ENCODE results near the gene FARS2.

The FARS2 gene

DNA sequence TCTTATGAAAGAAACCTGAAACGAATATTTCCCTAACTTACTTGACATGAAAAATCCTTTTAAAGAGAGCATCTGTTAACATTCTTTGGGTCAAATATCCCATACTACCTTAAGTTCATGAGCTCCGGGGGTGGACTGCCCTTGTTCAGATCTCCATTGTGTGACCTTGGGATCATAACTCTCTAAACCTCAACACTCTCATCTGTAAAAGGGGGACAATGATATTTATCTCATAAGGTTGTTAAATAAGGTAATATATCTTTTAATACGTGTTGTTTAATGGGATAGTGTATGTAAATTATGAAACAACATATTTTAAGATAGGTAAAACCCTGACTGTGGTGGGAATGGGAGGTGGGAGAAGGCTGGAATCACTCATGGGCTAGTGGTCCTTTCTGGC lies 326.3 kb downstream of the FARS2 start:
- DNase-seq (ENCODE audit: low read depth) = no peak

DNA sequence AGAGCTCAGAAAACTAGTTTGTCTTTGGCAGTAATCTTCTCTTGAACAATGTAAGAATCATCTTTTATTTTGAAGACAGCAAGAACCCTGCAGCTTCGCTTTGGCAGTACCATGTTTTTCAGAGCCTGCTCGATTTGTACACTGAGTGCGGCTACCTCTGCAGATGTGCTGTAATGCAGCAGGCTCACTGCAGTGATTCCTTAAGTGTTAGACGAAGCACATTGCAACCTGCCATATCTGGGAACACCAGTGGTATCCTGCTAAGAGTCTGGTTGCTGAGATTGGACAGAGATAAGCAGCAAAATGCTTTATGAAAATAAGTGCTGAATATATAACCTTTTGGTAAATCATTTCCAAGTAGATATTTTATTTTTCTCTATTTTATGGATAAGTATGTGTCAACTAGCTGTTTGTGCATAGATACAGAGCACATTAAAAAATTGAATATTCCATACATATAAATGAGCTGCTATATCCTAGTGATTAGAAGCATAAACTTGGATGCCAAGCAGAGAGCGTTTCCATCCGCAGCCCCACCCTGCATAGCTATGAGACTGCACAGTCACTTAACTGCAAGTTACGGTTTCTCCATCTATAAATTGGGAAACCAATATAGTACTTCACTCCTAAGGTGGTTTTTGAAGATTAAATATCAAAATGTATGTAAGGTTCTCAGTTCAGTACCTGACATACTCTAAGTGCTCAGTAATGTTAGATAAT lies 328.3 kb downstream of the FARS2 start:
- no peak for DNase-seq (ENCODE audit: low read depth)

DNA sequence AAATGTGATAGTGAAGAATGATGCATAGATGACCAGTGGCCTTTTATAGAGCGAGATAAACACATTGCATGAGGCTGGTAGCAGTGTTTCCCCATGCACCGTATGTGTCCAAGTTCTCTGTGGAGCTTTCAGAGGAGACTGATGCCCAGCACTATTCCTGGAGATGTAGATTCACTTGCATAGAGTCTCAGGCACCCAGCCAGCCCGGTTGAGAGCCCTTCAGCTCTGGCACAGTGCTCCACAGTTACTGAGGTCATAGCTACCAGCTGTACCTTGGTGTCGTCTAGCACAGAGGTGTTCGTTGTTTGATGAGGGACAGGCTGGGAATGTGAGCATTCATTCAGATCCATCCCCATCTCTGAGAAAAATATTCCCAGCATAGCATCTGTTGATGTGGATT lies 328.9 kb downstream of the FARS2 start:
- DNase-seq (ENCODE audit: low read depth) = no peak

DNA sequence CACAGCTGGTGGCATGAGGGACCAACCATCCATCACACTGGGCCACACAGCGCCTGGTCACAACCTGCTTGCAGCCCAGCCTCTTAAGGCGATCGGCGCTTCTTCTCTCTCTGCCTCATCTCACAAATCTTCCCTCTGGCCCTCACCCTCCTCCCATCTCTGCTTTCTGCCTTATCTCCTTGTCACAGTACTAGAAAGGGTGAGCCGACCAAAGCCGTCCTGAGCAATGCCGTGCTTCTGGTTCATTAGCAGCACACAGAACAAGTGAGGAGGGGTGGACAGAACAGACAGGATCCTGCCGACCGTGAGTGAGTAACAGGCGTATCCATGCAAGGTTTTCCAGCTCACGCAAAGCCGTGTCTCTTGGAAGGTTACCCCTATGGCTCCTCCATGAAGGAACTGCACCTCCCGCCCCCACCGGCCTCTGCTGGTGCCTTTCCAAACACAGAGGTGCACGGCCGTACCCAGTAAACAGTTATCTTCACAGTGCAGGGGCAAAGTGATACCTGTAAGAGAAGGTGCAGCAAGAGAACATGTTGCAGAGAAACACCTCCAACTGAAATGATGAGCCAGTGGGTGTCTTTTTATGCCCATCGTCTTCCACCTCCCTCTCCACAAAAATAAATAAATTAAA lies 331.7 kb downstream of the FARS2 start:
- no peak for DNase-seq (ENCODE audit: low read depth)

DNA sequence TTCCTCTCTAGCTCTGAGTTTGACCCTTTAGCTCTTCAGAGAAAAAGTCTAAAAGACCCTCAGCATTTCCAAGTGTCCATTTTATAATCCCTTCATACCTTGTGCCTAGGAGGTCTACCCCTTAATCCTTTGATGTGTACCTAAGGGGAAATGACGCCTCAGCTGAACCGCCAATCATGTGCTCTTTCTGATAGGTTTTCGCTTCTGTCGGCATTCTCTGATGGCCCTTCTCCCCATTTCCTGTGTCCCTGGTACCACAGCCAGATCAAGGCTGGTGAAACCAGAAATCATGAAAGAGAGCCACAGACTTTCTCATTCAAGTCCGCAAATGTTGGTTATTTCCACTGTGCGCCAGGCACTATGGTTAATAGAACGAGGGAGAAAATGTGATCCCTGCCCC lies 333.9 kb downstream of the FARS2 start:
- no peak for DNase-seq (ENCODE audit: low read depth)

DNA sequence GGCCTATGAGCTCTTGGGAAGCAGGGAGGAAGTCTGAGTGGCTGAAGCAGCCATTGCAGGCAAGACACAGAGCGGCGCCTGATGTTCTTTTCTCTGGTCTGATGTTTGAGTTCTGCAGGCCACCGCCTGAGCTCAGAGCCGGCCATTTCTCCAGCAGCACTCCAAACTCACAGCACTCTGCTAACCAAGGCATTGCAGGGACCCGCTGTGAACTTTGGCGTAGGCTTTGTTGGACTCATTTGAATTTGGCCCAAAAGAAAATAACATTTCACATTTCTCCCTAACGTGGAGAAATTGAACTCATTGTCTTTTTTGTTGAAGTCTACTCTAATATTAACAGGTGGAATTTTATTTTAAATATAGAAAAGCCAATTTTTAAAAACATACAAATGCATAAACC lies 336.1 kb downstream of the FARS2 start:
- DNase-seq (ENCODE audit: low read depth) = no peak

DNA sequence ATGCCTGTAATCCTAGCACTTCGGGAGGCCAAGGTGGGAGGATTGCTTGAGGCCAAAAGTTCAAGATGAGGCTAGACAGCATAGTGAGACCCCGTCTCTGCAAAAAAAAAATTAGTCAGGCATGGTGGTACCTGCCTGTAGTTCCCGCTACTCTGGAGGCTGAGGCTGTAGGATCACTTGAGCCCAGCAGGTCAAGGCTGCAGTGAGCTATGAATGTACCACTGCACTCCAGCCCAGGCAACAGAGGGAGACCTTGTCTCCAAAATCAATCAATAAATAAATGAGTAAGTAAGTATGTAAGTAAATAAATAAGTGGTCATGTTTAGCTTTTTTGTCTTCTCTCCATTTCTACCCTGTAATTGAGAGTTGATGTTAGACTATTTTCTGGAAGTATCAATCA lies 336.8 kb downstream of the FARS2 start:
- DNase-seq (ENCODE audit: low read depth) = no peak

DNA sequence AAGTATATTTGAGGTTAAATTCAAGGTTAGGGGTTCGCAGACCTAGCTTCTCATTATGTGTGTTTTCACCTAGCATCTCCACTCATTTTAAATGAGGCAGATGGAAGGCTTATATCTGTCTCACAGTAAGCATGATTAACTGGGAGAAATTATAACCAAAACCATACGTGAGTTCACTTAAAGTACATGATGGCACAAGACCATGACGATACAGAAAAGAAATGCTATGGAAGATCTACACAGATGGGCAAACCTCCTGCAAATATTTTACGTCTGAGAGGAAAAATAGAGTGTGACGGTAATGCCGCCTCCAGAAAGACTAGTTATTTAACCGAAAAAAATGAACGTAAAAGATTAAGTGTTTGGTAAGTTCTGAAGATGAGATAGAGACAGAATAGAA lies 337.8 kb downstream of the FARS2 start:
- DNase-seq (ENCODE audit: low read depth) = no peak

DNA sequence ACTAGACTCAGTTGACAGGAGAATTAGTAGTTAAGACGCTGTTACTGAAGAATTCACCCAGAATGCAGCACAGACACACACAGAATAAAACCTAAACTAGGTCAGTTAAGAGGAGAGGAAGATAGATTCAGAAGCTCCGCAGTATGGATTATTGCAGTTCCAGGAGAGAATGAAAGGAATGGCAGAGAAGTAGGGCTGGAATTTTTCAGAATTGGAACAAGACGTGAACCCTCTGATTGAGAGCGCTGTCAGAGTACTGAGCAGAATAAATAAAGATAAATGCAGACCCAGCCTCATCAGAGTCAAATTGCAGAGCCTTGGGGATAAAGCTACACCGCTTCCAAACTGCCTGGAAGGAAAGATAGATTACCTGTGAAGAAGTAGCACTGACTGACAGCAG lies 344.6 kb downstream of the FARS2 start:
- DNase-seq (ENCODE audit: low read depth) = no peak

DNA sequence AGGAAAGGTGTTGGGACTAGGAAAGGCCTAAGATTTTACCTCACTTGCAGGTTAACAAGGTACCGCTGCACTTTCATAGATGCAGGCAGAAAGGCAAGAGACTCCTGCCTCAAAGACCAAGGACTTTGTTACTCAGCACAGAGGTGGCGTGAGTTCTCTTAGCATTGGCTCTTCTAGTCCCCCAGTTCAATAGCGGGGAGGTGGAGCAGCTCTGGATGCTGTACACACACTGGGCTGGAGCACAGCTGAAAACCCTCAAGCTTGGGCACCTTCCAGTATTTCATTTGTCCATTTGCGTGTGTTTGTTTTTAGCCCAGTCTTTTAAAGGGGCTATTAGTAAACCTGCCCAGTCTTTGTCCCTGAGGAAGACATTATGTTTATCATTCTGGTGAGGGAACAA lies 345.2 kb downstream of the FARS2 start:
- DNase-seq (ENCODE audit: low read depth) = no peak

DNA sequence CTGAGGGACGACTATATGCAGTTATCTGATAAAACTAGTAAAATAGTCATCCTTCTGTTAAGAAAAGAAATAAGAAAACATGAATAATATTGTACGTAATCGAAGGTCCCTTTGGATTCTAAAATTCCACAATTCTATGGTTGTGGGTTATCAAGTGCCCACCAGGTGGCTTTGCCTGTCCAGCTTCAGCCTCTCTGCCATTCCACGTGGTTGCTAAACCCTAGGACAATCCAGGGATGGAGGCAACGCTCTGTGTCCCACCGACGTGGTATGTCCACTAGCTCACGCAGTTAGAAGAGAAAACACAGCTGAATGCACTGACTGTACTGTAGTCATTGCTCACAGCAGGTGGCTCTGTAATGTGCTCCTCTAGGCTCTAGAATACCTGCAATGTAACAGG lies 349.3 kb downstream of the FARS2 start:
- no peak for DNase-seq (ENCODE audit: low read depth)

DNA sequence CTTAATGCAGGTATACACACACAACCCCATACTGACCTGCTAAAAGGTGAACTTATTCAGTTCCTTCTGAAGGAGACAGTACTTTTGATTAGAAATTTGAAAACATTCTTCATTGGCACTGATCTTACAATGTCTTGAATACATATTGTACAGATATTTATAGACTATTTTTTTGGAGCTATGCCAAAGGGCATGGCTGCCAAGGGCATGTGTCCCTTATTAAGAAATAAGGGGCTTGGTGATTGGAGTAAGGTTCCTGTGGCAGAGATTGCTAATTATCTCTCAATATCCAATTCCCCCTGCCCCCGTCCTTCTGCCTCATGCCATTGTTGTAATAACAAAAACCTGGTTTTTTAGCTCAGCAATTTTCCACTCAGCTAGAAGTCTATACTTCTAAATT lies 355.9 kb downstream of the FARS2 start:
- no peak for DNase-seq (ENCODE audit: low read depth)

DNA sequence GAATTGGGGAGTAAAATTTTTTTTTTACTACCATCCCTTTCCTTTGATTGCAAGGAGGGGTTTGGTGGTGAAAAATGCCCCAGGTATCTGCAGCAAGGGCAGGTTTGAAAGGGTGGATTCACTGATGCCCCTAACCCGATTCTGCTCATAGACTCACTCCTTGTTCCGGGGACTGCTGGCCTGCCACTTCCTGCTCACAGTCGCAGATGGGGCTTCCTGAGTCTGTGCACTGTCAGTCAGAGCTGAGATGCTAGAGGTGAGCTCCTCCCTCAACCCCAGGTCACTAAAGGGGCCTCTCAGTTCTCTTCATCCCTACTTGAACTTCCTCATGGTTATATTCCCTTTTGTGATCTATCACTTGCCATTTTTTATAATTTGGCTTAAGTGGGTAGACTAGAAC lies 357.9 kb downstream of the FARS2 start:
- DNase-seq (ENCODE audit: low read depth) = peak; percentile 8

DNA sequence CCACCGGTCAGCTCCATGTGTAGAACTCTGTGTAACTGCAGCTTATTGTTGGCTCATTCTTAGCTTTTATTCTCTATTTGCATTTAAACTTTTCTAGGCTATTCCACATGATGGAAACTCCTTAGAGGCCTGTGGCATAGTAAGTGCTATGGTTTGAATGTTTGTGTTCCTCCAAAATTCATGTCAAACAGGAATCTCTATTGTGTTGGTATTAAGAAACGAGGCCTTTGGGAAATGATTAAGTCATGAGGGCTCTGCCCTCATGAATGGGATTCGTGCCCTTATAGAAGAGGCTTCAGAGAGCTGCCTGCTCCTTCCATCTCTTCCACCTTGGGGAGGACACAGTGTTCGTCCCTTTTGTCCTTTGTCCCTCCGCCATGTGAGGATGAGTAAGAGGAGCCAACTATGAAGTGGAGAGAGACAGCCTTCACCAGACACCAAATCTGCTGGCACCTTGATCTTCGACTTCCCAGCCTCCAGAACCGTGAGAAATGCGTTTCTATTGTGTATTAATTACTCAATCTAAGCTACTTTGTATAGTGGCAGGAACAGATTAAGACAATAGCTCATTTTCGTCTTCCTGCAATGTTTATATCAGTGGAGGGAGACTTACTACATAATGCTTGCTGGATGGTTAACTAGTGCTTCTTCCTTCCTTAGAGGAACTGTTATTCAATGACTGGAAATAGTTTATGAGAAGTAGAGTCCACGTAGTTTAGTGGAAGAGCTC lies 361.1 kb downstream of the FARS2 start:
- DNase-seq (ENCODE audit: low read depth) = no peak

DNA sequence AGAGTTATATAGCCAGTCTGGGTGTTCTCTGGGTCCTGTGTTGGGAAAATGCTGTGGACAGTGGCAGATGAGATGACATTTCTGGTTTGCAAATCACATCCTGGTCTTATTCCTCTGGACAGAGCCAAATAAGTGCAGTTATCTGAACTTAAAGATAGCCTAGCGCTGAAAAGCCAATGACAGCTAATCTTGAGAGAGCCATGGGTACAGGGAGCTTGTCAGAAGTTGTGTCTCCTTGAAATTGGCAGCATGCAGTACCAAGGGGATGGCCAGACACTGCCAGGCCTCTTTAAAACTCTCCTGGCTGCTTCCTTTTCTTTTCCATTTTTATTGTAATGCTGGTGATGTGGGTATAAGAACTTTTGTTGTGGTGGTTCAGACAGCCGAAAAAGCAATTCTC lies 362.5 kb downstream of the FARS2 start:
- DNase-seq (ENCODE audit: low read depth) = no peak

DNA sequence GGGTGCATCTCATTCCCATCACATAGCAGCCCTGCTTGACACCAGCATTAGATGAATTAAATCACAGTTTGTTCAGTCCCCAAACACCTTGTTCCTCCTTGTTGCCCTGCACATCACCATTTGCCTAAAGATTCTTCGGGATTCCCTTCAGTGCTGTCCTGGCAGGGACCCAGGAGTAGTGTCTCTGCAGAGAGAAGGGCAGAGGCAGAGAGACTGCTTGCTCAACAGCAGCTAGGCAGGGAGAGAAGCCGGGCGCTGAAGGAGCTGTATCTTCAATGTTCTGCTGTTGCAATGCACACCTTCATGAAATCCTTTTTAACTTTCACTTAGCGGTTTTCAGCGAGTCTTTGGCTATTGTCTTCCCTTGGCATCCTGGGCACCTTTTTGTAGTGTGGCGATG lies 362.9 kb downstream of the FARS2 start:
- no peak for DNase-seq (ENCODE audit: low read depth)

DNA sequence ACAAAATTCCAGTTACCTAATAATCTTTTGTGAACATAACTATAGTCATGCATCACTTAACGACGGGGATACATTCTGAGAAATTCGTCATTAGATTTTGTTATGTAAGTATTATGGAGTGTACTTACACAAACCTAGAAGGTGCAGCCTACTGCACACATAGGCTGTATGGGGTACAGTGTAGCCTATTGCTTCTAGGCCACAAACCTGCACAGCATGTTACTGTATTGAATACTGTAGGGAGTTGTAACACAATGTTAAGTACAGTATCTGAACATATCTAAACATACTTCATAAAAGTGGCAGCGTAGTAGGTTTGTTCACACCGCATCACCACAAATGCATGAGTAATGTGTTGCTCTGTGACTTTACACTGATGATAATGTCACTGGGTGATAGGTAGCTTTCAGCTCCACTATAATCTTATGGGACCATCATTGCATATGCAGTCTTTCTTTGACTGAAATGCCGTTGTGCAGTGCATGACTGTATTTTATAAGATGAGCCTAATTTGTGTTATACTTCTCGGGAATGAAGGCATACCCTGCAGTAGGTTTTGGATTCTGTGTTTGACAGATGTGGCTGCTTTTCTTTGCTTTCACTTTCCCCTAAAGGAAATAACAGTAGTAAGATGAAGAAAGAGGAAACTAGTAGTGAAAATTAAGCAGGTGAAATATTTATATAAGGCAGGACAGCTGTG lies 365.6 kb downstream of the FARS2 start:
- DNase-seq (ENCODE audit: low read depth) = no peak

DNA sequence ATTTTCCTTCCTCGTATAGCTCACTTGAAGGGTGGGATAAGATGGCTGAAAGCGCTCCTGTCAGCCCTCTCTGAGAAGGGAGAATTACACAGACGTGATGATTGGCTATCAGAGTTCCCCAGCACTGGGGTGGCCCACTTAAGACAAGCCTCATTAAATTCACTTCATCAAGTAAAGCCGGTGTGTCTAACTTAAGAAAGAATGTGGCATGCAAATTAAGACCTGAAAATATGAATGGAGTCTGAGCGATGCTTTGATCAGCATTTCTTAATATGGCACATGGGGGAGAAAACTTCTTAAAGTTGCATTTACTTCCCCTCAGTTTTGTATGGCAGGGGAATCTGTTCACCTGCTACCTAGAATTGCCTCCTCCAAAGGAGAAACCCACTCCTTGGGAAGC lies 369.3 kb downstream of the FARS2 start:
- no peak for DNase-seq (ENCODE audit: low read depth)

DNA sequence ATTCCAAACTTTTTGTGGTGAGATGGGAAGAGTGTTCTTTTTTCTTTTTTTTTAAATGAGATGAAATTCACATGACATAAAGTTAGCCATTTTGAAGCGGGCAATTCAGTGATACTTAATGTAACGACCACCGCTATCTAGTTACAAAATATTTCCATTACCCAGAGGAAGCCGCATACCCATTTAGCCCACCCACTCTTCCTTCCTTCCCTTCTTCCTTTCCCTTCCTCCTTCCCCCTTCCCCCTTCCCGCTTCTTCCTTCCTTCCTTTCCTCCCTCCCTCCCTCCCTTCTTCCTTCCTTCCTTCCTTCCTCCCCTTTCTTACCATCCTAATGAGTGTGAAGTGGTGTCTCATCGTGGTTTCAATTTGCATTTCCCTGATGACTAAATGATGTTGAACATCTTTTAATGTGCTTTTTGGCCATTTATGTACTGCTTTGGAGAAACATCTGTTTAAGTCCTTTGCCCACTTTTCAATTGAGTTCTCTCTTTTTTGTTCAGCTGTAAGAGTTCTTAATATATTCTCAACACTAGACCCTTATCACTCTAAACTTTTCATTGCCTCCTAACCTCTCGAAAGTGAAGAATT lies 371.1 kb downstream of the FARS2 start:
- DNase-seq (ENCODE audit: low read depth) = no peak

DNA sequence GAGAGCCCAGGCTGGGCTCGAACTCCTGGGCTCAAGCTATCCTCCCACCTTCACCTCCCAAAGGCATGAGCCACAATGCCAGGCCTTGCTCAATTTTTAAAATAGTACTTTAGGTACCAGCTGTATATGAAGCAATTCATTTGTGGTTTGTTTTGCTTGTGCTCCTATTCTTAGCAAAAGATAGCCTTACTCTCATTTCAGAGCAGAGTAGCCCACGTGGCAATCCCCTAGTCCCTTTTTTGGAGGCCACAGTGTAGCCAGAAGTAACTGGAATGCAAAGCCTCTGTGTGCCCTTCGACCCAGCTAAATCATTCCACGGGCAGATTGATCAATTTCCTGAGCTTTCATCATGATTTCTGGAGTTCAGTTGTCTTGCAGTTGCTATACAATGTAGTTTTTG lies 373.2 kb downstream of the FARS2 start:
- DNase-seq (ENCODE audit: low read depth) = no peak

DNA sequence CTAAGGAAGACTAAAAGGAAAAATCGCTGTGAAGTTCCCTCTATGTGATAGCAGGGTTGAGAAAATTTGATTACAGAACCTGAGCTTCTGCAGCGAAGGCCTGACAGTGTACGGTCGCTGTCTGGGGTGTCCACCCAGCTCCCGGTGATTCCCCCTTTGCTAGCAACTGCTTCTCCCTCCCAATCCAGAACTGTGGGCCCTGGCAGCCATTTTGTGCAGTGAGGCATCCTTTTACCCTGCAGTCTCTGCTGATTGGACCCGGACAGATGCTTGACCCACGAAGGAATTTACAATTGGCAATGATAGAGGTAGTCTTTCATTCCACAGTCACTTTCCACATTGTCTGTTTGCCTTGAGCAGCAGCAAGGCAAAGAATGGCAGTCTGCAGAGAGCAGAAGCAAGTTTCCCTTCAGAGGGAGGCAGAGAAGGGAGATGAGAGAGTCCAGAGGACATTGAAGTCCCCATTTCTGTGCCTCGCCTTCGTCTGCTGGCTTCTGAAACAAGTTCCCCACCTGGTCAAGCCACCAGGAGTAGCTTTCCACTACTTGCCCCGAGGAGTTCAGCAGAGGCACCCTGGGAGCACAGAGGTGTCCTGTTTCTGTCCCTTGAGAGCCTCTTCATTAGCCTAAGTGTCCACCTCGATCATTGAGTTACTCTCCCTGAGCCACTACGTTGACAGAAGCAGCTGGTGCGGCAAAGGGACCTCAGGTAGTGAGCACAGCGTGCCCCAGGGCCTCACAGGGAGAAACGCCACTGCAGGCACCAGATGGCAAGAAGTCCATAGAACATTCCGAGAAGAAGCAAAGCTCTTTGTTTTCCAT lies 375.1 kb downstream of the FARS2 start:
- no peak for DNase-seq (ENCODE audit: low read depth)

DNA sequence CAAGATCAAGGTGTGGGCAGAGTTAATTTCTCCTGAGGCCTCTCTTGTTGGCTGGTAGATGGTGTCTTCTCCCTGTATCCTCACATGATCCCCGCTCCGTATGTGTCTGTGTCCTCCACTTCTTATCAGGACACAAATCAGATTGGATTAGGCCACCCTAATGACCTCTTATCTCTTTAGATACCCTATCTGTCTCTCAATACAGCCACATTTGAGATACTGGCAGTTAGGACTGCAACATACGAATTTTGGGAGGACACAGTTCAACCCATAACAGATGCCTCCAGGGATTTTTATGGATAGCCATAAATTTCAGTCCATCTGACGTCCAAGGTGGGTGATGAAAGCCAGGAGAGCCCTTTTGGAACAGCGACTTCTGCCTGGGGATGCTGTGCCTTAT lies 376.4 kb downstream of the FARS2 start:
- no peak for DNase-seq (ENCODE audit: low read depth)

Data from activated T-helper 1 cell treated with Interleukin-2 at 50 U/mL for 16 hours (primary cell).